Esophagus squamous epithelium (tissue), 5 donors: ENCODE data around the gene DHPS. TPM values are rescaled to one million over a fixed set of nuclear protein-coding genes. Genes with fewer than 3 reads are reported as not detected.

Experiments used
- DNase-seq: peaks from one replicate; lab custom pipeline; 2025; lab: John Stamatoyannopoulos, UW
- H3K27ac ChIP-seq, 4 donors: fragments of 200-600 bp; sonication (generic); one replicate each; pipeline ENCODE4 v1.5.1; 2016 to 2019; ENCODE audit warnings: mild to moderate bottlenecking in 1 of 4
- H3K27me3 ChIP-seq, 4 donors: fragments of 200-600 bp; sonication (generic); 1 replicate in 3 of 4; 2 replicates in 1 of 4; pipeline versions ENCODE4 v1.5.1 to v1.6.0; 2017 to 2021; ENCODE audit warnings: antibody characterized with exemption in 1 of 4
- H3K36me3 ChIP-seq, 3 donors: fragments of 200-600 bp; sonication (generic); one replicate each; pipeline ENCODE4 v1.5.1; 2016 to 2019
- H3K4me1 ChIP-seq, 3 donors: fragments of 200-600 bp; sonication (generic); one replicate each; pipeline ENCODE4 v1.5.1; 2017 to 2019
- H3K4me3 ChIP-seq, 4 donors: fragments of 200-600 bp; sonication (generic); 1 replicate in 3 of 4; 2 replicates in 1 of 4; pipeline ENCODE4 v1.5.1; 2016 to 2019; ENCODE audit warnings: mild to moderate bottlenecking in 2 of 4, moderate library complexity in 1 of 4
- H3K9me3 ChIP-seq, 3 donors: fragments of 200-600 bp; sonication (generic); one replicate each; pipeline ENCODE4 v1.5.1; 2016 to 2019
- CTCF ChIP-seq, 6 experiments: fragments of 450-650 bp in 4 of 6; fragments of 200-600 bp in 2 of 6; sonication (generic) in 2 of 6; IDR thresholded peaks; one replicate each; pipeline ENCODE4 v1.5.1; 2016 to 2019; ENCODE audit warnings: antibody characterized with exemption in 6 of 6, mild to moderate bottlenecking in 4 of 6, moderate library complexity in 4 of 6
- POLR2A ChIP-seq, 4 donors: fragments of 450-650 bp; IDR thresholded peaks; one replicate each; pipeline ENCODE4 v1.6.1; 2017; ENCODE audit warnings: antibody characterized with exemption in 4 of 4, mild to moderate bottlenecking in 4 of 4, moderate library complexity in 3 of 4
- WGBS, 2 donors: methylation state at CpG; one replicate each; pipeline ENCODE4 v1.1.5; 2018; 5-methylcytosine and 5-hydroxymethylcytosine counted together
- intact Hi-C: fragments of 100-400 bp; cut with DNase I; formaldehyde crosslinking; loops from one replicate; pipeline ENCODE4 v1.15.0; 2022
- total RNA-seq, 4 donors: library from RNA; depleted of rRNA; stranded (reverse); fragments of >200 nt; gene quantifications; one replicate each; pipeline ENCODE4 v1.1.0, GENCODE V29; 2016
- donor health status: DM: yes; HTN: yes; CAD: no.

DHPS gene
- total RNA-seq, 4 donors from 2014 or later = 45.3 to 93.5 (median 51.5) TPM

- Histone ChIP-seq H3K4me3 (peak overlapping the region; percentile 58 to 95 (median 85)), H3K4me1 (peaks cover 30 to 49% (median 37%) of the 10 kb centered on the region in 3 donors), H3K27me3 (no peaks in the 10 kb centered on the region), H3K9me3 (no peaks in the 10 kb centered on the region), H3K27ac (peak overlapping the region; percentile 85 to 99 (median 96)), H3K36me3 (peaks cover 11 to 47% (median 32%) of the 10 kb centered on the region in 3 donors)
- TF ChIP-seq POLR2A (IDR thresholded peaks at IDR 0.05) (no peak), CTCF (IDR thresholded peaks at IDR 0.05) (no peak)
- WGBS, 2 donors = 46 to 48% methylated on average over 12 to 16 of the region's 26 CpGs
- intact Hi-C loops = loop anchor here (5.0 kb wide), 1 partner anchor 108 kb away; no protein-coding TSS in a partner anchor
- DNase-seq = no peak
These were observed 11.3 kb downstream of the DHPS start for GRCh38 chr19:12670159-12670928.

- H3K4me3 ChIP-seq = peak overlapping the region; percentile 58 to 95 (median 85)
These were observed 12.2 kb downstream of the DHPS start for GRCh38 chr19:12669270-12670158.

GRCh38 chr19:12668932-12669269 is 12.8 kb downstream of the DHPS start:
- peaks cover 30 to 61% (median 38%) of the 10 kb centered on the region in 3 donors for H3K4me1 ChIP-seq
- WGBS, 2 donors = 0% methylated on average over 10 of the region's 24 CpGs; no CpG with 5 or more reads in 1 of the 2 donors
- peaks cover 4 to 47% (median 19%) of the 10 kb centered on the region in 3 donors for H3K36me3 ChIP-seq

More at GRCh38 chr19:12669270-12670158, 12.2 kb downstream of the DHPS start:
- Histone ChIP-seq H3K9me3 (no peaks in the 10 kb centered on the region), H3K36me3 (peaks cover 8 to 47% (median 25%) of the 10 kb centered on the region in 3 donors), H3K27me3 (no peaks in the 10 kb centered on the region), H3K4me1 (peaks cover 30 to 57% (median 38%) of the 10 kb centered on the region in 3 donors), H3K27ac (peak overlapping the region; percentile 85 to 99 (median 96))
- intact Hi-C loops = loop anchor here (5.0 kb wide), 1 partner anchor 107 kb away; no protein-coding TSS in a partner anchor
- TF ChIP-seq POLR2A (IDR thresholded peaks at IDR 0.05) = no peak
- TF ChIP-seq CTCF (IDR thresholded peaks at IDR 0.05) = peak in 1 of 6 experiments; percentile 26
- DNase-seq = no peak
- WGBS, 2 donors = 0% methylated on average over 12 to 27 of the region's 64 CpGs

GRCh38 chr19:12668346-12668745 is 13.3 kb downstream of the DHPS start:
- 48 to 57% methylated on average over 2 to 8 of the region's 8 CpGs for WGBS, 2 donors
- no peaks in the 10 kb centered on the region for H3K27me3 ChIP-seq
- H3K27ac ChIP-seq = peak overlapping the region; percentile 85 to 99 (median 96)
- no peaks in the 10 kb centered on the region for H3K9me3 ChIP-seq
- TF ChIP-seq CTCF (IDR thresholded peaks at IDR 0.05) (no peak), POLR2A (IDR thresholded peaks at IDR 0.05) (no peak)
- intact Hi-C loops = no loop called here
- H3K4me3 ChIP-seq = peak overlapping the region; percentile 58 to 95 (median 85)
- H3K36me3 ChIP-seq = peaks cover 0 to 47% (median 16%) of the 10 kb centered on the region in 3 donors
- no peak for DNase-seq
- H3K4me1 ChIP-seq = peaks cover 30 to 61% (median 38%) of the 10 kb centered on the region in 3 donors

More at GRCh38 chr19:12668932-12669269, 12.8 kb downstream of the DHPS start:
- Histone ChIP-seq H3K27ac (peak overlapping the region; percentile 85 to 99 (median 96)), H3K9me3 (no peaks in the 10 kb centered on the region), H3K27me3 (no peaks in the 10 kb centered on the region), H3K4me3 (peak overlapping the region; percentile 58 to 95 (median 85))
- TF ChIP-seq POLR2A (IDR thresholded peaks at IDR 0.05) (no peak), CTCF (IDR thresholded peaks at IDR 0.05) (no peak)
- intact Hi-C loops = no loop called here
- DNase-seq = no peak
